Measurements from ENCODE around the gene SIVA1.

DNA sequence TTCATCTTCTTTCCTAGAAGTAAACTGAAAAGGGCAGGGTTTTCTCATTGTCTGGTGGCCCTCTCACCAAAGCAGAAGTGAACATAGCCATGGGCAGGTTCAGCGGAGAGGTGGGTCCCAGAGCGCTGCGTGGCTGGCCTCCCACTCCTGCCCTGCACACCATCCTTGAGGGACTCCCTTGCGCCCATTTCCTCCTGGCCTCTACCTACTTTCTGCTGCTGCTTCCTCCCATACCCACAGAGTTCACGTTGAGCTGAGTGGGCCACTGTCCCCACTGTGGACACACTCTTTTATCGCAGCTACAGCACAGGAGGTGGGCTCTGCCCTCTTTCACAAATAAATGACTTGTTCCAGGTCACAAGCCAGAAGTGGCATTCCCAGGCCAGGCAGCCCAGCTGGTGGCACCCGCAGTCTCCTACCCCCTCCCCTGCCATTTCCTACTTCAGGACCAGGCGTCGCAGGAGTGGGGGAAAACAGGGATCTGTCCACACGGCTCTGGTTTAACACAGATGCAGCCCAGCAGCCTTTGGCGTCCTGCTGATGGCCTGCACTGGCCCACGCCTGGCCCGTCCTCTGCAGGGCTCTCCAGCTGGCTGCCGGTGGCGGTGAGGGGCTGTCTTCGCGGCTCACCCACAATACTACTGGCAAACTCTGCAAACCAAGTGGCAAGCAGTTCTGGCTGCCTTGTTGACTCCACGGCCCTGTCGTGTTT lies 4.9 kb downstream of the SIVA1 start:
- TF ChIP-seq POLR2A (IDR thresholded peaks at IDR 0.05) (no peak), EP300 (IDR thresholded peaks at IDR 0.05; ENCODE audit: low read depth) (no peak), CTCF (IDR thresholded peaks at IDR 0.05) (no peak)

Measured in transverse colon (tissue), 3 donors.